Fibroblast of pulmonary artery (primary cell): ENCODE data around the gene ABAT.

Experiments used
- DNase-seq: peaks from one replicate; pipeline ENCODE4 v3.0.0-alpha.2; 2010; ENCODE audit warnings: low read depth
- H3K4me3 ChIP-seq: replicated peaks from 2 replicates; pipeline ENCODE4 v1.5.1; 2011; ENCODE audit warnings: low read depth, mild to moderate bottlenecking, control low read depth, low read length, moderate library complexity
- CTCF ChIP-seq: IDR thresholded peaks from 2 replicates; pipeline ENCODE4 v1.5.1; 2011; ENCODE audit warnings: mild to moderate bottlenecking, control low read depth, low read length, inconsistent platforms; ENCODE audit errors: missing control alignments

The ABAT gene

GRCh38 chr16:8663192-8664089, 11.0 kb upstream of the ABAT start:
- no peak for TF ChIP-seq CTCF
- no peak overlapping the region for H3K4me3 ChIP-seq
- DNase-seq = no peak

DNA sequence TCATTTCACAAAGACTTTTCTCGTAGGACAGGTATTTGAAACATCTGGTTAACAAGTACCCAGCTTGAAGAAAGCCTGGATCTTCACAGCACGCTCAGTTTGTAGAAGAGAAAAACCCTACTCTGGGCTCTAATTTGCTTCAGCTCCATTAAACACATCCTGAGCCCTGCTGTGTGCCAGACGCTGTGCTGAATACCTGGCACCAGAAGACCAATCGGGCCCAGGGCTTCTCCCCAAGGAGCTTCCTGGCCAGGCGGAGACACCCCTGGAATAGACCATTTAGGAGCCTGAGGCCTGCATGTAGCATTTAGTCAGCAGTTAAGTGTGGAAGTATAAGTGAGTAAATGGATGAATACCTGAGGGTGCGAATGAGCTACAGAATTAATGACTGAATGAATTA, 8.9 kb upstream of the ABAT start:
- H3K4me3 ChIP-seq = no peak overlapping the region
- TF ChIP-seq CTCF = no peak
- DNase-seq = no peak

GRCh38 chr16:8667492-8667891, 6.9 kb upstream of the ABAT start:
- no peak for TF ChIP-seq CTCF
- no peak for DNase-seq
- no peak overlapping the region for H3K4me3 ChIP-seq

DNA sequence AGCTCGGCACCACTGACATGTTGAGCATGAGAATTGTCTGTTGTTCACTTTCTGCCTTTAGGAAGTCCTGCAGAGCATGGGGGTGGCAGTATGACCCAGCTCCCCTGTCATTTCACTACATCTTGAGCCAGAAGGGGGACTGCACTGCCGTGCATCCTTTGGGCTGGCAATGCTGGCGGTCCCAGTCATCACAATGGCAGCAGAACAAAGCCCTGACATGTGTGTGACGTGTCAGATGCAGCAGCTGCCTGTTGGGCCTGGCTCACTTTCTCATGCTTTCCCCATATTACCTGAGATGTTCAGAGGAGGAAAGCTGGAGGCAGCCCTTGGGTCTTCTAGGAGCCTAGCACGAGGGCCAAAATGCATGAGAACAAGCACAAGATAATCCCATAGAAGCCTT, 6.3 kb upstream of the ABAT start:
- TF ChIP-seq CTCF = no peak
- DNase-seq = no peak
- no peak overlapping the region for H3K4me3 ChIP-seq

DNA sequence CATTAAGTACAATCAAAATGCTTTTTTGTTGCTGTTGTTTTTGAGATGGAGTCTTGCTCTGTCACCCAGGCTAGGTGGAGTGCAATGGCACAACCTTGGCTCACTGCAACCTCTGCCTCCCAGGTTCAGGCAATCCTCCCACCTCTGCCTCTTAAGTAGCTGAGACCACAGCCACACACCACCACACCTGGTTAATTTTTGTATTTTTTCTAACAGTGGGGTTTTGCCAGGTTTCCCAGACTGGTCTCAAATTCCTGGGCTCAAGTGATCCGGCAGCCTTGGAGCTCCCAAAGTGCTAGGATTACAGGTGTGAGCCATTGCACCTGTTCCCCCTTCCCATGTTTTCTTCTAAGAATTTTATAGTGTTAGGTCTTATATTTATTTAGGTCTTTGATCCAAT, 4.9 kb upstream of the ABAT start:
- no peak for DNase-seq
- H3K4me3 ChIP-seq = no peak overlapping the region
- no peak for TF ChIP-seq CTCF

- H3K4me3 ChIP-seq = no peak overlapping the region
- no peak for TF ChIP-seq CTCF
- DNase-seq = no peak
These were observed 4.3 kb upstream of the ABAT start for GRCh38 chr16:8670014-8670560.
